Suprapubic skin (tissue), 4 donors: ENCODE results near the gene STK10. TPM values are rescaled to one million over a fixed set of nuclear protein-coding genes. Genes with fewer than 3 reads are reported as not detected.

ENCODE experiments used
- DNase-seq, 2 donors: peaks; one replicate each; pipeline ENCODE4 v3.0.0-alpha.2; 2019; ENCODE audit warnings: low spot score in 2 of 2
- H3K27ac ChIP-seq: fragments of 200-600 bp; sonication (generic); one replicate; pipeline ENCODE4 v1.5.1; 2019
- H3K27me3 ChIP-seq: fragments of 200-600 bp; sonication (generic); one replicate; pipeline ENCODE4 v1.5.1; 2019
- H3K36me3 ChIP-seq: fragments of 200-600 bp; sonication (generic); one replicate; pipeline ENCODE4 v1.5.1; 2019
- H3K4me1 ChIP-seq: fragments of 200-600 bp; sonication (generic); one replicate; pipeline ENCODE4 v1.5.1; 2019
- H3K4me3 ChIP-seq: fragments of 200-600 bp; sonication (generic); one replicate; pipeline ENCODE4 v1.5.1; 2019; ENCODE audit warnings: mild to moderate bottlenecking
- H3K9me3 ChIP-seq: fragments of 200-600 bp; sonication (generic); one replicate; pipeline ENCODE4 v1.5.1; 2019
- CTCF ChIP-seq, 2 donors: fragments of 200-600 bp in 1 of 2; fragments of 450-650 bp in 1 of 2; sonication (generic) in 1 of 2; IDR thresholded peaks; one replicate each; pipeline ENCODE4 v1.5.1; 2016 to 2019; ENCODE audit warnings: antibody characterized with exemption in 2 of 2, mild to moderate bottlenecking in 1 of 2, moderate library complexity in 1 of 2
- EP300 ChIP-seq: sonication (generic); formaldehyde crosslinking; IDR thresholded peaks from one replicate; pipeline ENCODE4 v1.6.1; 2017; ENCODE audit warnings: antibody characterized with exemption
- POLR2A ChIP-seq, 2 donors: fragments of 450-650 bp; IDR thresholded peaks; one replicate each; pipeline ENCODE4 v1.6.1; 2017; ENCODE audit warnings: antibody characterized with exemption in 2 of 2, mild to moderate bottlenecking in 2 of 2, moderate library complexity in 2 of 2
- POLR2AphosphoS5 ChIP-seq, 3 donors: sonication (generic); formaldehyde crosslinking; IDR thresholded peaks; one replicate each; pipeline ENCODE4 v1.6.1; 2017; ENCODE audit warnings: antibody characterized with exemption in 3 of 3
- WGBS: methylation state at CpG from one replicate; pipeline ENCODE4 v1.1.5; 2018; 5-methylcytosine and 5-hydroxymethylcytosine counted together
- total RNA-seq, 4 donors: library from RNA; depleted of rRNA; stranded (reverse); fragments of >200 nt; gene quantifications; one replicate each; pipeline ENCODE4 v1.1.0, GENCODE V29; 2016

Gene STK10
- total RNA-seq, 4 donors from 2014 or later: 29.0 to 49.6 (median 36.9) TPM

DNA sequence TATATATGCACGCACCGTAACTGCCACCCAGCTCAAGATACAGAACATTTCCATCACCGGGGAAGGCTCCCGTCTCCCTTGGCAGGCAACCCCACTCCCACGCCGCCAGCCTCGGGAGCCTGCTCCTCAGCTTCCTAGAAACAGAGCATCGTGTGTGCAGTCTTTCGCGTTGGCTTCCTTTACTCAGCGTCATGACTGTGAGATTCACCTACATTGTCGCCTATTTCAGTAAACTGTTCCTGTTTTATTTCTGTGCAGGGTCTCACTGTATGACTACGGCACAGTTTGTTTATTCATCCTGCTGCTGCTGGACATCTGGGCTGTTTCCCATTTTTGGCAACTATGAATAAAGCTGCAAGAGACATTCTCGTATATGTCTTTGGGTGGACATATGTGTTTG lies 90.7 kb downstream of the STK10 start:
- 82% methylated on average over 14 of the region's 14 CpGs for WGBS
- DNase-seq: no peak
- Histone ChIP-seq H3K36me3 (peaks cover 6% of the 10 kb centered on the region), H3K9me3 (no peaks in the 10 kb centered on the region), H3K4me1 (peaks cover 4% of the 10 kb centered on the region), H3K27ac (no peak overlapping the region), H3K27me3 (no peaks in the 10 kb centered on the region), H3K4me3 (no peak overlapping the region)
- TF ChIP-seq CTCF (IDR thresholded peaks at IDR 0.05) (no peak), POLR2AphosphoS5 (IDR thresholded peaks at IDR 0.05) (no peak), EP300 (no peak), POLR2A (IDR thresholded peaks at IDR 0.05) (no peak)

DNA sequence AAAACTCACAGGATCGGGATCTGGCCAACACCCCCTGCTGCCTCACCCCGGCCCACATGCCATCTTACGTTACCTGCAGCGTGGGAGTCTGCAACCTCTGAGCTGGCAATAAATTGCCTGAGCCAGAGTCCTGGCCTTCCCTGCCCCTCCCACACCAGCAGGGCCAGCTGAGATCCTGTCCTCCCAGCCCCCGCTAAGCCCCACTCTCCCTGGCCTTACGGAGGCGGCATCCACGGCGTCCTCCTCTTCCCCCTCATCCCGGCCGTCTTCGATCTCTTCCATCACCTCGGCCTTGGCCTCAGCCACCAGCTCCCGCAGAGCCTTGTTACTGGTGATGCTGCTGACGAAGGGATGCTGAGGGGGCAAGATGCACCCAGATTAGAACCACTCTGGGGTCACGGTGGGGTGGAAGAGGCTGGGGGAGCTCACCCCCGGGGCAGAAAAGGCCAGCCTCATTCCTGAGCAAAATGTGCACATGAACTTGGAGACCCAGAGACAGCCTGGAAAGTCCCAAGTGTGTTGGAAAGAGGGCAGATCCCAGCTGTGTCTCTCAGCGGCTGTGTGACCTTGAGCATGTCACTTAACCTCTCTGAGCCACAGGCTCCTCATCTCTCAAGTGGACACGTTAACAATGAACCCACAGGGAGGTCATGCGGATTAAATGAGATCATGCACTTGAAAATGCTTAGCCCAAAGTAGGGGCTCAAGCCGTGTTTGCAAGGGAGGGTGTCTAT lies 91.7 kb downstream of the STK10 start:
- no peak for DNase-seq
- Histone ChIP-seq H3K36me3 (peaks cover 6% of the 10 kb centered on the region), H3K9me3 (no peaks in the 10 kb centered on the region), H3K27me3 (no peaks in the 10 kb centered on the region), H3K4me1 (no peaks in the 10 kb centered on the region), H3K4me3 (no peak overlapping the region), H3K27ac (no peak overlapping the region)
- WGBS: 84% methylated on average over 21 of the region's 21 CpGs
- TF ChIP-seq EP300 (no peak), CTCF (IDR thresholded peaks at IDR 0.05) (no peak), POLR2AphosphoS5 (IDR thresholded peaks at IDR 0.05) (no peak), POLR2A (IDR thresholded peaks at IDR 0.05) (no peak)

DNA sequence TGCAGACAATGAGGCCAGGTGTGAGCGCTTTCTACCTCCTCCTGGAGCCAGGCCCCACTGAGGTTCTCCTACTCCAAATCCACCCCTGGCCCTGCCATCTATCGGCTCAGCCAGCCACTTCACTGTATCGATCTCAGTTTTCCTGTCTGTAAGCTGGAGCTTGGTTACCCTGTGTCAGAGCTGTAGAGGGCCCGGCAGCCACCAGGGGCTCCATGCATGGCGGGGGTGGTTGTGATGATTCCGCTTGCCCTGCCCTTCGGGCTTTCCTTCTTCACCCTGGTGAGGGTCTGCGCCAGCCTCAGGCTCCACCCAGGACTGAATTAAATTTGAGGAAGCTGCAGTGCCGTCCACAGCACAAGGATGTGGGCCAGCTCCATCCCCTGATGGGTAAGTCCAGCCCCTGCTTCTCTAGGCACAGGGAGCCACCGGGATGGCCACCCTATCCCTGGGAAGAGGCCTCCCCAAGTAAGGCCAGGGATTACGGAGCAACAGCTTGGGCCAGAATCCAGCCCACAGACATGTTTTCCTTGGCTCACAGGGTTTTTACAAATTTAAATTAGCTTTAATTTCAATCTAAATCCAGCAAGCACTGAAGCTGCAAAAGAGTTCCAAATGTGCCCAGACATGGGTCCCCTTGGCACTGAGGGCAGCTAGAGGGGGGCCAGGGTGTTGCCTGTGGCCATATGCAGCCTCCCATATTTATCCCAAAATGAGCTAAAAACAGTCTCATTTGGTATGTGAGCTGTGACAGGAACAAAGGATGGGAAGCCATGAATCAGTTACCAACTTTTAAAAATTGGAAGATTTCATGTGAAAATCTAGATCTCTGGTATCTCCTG lies 92.4 kb downstream of the STK10 start:
- no peak for TF ChIP-seq POLR2A (IDR thresholded peaks at IDR 0.05)
- TF ChIP-seq CTCF (IDR thresholded peaks at IDR 0.05): no peak
- TF ChIP-seq POLR2AphosphoS5 (IDR thresholded peaks at IDR 0.05): no peak
- no peak for TF ChIP-seq EP300
- WGBS: 70% methylated on average over 2 of the region's 11 CpGs
- Histone ChIP-seq H3K4me1 (no peaks in the 10 kb centered on the region), H3K27me3 (no peaks in the 10 kb centered on the region), H3K36me3 (peaks cover 6% of the 10 kb centered on the region), H3K4me3 (no peak overlapping the region), H3K9me3 (no peaks in the 10 kb centered on the region), H3K27ac (no peak overlapping the region)
- no peak for DNase-seq

DNA sequence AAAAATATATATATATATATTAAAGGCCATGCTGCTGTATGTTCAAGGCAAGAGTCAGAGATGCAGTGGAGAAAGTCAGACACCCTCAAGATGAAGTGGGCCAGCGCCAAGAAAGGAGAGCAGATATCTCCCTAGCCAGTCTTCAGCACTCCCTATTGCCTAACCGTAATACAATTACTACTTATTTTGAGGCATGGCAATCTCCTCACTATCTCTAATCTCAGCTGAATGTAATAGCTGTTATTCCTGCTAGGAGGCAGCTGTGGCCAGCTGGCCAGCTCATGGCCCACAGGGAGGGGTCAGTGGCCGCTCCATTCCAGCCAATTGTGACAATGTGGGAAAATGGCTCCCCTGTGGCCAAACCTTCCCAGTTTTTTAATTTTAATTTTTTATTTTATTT lies 94.1 kb downstream of the STK10 start:
- TF ChIP-seq POLR2A (IDR thresholded peaks at IDR 0.05): no peak
- no peak for TF ChIP-seq POLR2AphosphoS5 (IDR thresholded peaks at IDR 0.05)
- Histone ChIP-seq H3K27me3 (no peaks in the 10 kb centered on the region), H3K9me3 (no peaks in the 10 kb centered on the region), H3K4me3 (no peak overlapping the region), H3K27ac (no peak overlapping the region), H3K36me3 (peaks cover 11% of the 10 kb centered on the region), H3K4me1 (no peaks in the 10 kb centered on the region)
- DNase-seq: no peak
- 86% methylated on average over 3 of the region's 3 CpGs for WGBS

DNA sequence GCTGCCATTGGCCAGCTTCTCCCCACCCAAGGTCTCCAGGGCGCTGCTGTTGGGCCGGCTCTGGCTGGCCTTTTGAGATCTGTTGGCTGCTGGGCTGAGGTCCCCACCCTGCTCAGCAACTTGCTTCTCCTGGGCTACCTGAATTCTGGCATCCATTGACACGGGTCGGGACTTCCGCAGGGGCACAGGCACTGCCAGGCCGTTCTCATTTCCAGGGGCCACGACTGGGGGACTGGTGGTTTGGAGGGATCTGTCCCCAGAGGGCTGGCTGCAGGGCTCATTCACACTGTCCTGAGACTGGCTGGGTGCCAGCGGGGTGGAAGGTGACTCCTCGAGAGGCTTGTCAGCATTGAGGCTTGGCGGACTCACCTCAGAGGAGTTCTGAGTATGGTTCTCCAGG lies 94.5 kb downstream of the STK10 start:
- H3K4me1 ChIP-seq: no peaks in the 10 kb centered on the region
- TF ChIP-seq POLR2A (IDR thresholded peaks at IDR 0.05) (no peak), CTCF (IDR thresholded peaks at IDR 0.05) (no peak), POLR2AphosphoS5 (IDR thresholded peaks at IDR 0.05) (no peak), EP300 (no peak)

More for the DNA sequence above, 94.5 kb downstream of the STK10 start:
- Histone ChIP-seq H3K36me3 (peaks cover 11% of the 10 kb centered on the region), H3K27ac (no peak overlapping the region), H3K27me3 (no peaks in the 10 kb centered on the region), H3K4me3 (no peak overlapping the region), H3K9me3 (no peaks in the 10 kb centered on the region)
- peak in 1 of 2 donors; percentile 63 for DNase-seq
- 86% methylated on average over 4 of the region's 10 CpGs for whole genome bisulfite sequencing
